K562 (cell line): ENCODE results near the gene PNPLA2. TPM values are rescaled to one million over a fixed set of nuclear protein-coding genes. Genes with fewer than 3 reads are reported as not detected.

ENCODE experiments used
- ATAC-seq: fragments of 200-7000 bp; cut with Tn5 transposase; 3 replicates; pipeline ENCODE4 v1.9.1; 2020; ENCODE audit warnings: moderate library complexity
- BruUV-seq: library from RNA; stranded (reverse); fragments of 400-500 nt; replicated peaks from 2 replicates; lab custom pipeline; 2021; lab: Mats Ljungman, UMichigan
- CTCF ChIA-PET: fragments of 300-600 bp; formaldehyde crosslinking; extraction: SDS; loops from one replicate; lab custom pipeline; 2021; ENCODE audit warnings: low intra/inter-chr PET ratio; lab: Yijun Ruan, JAX
- POLR2A ChIA-PET: fragments of 300-600, 350-650 bp; sonication (Branson Sonifier 250); formaldehyde crosslinking; extraction: SDS; loops from one replicate; lab custom pipeline; 2021; ENCODE audit warnings: antibody characterized with exemption, inconsistent platforms; lab: Yijun Ruan, JAX
- DNase-seq, 4 experiments: peaks; one replicate each; pipeline versions ENCODE4 v3.0.0 to v3.0.0-alpha.2; 2011 to 2018; ENCODE audit warnings: low spot score in 3 of 4, mixed read lengths in 3 of 4; ENCODE audit errors: extremely low read depth in 1 of 4
- FAIRE-seq: peaks from 2 replicates; lab custom pipeline; 2011; peaks lifted over from hg19 to GRCh38; lab: Jason Lieb, UNC
- H2AFZ ChIP-seq: 2 replicates; pipeline ENCODE4 v1.6.0; 2011; ENCODE audit warnings: low read depth, low read length, control low read depth, inconsistent platforms
- H3K27ac ChIP-seq: fragments of 200-600 bp; 3 replicates; pipeline ENCODE4 v1.8.0; 2011; ENCODE audit warnings: low read depth, mild to moderate bottlenecking, control low read depth, inconsistent platforms, low read length, moderate library complexity, mixed read lengths; ENCODE audit errors: extremely low read depth
- H3K27me3 ChIP-seq, 2 experiments: fragments of 300-600 bp in 1 of 2; 2 replicates in 1 of 2; 3 replicates in 1 of 2; pipeline versions ENCODE4 v1.6.0 to v1.8.0; 2011; ENCODE audit warnings: inconsistent platforms in 2 of 2, low read length in 2 of 2, mild to moderate bottlenecking in 1 of 2, mixed read lengths in 1 of 2, moderate library complexity in 1 of 2; ENCODE audit not compliant: control insufficient read depth in 2 of 2, insufficient read depth in 2 of 2
- H3K36me3 ChIP-seq: fragments of 300-600 bp; 3 replicates; pipeline ENCODE4 v1.8.0; 2011; ENCODE audit warnings: mild to moderate bottlenecking, low read length, inconsistent platforms; ENCODE audit not compliant: control insufficient read depth, insufficient read depth
- H3K4me1 ChIP-seq, 2 experiments: fragments of 200-600 bp in 1 of 2; replicated peaks in 1 of 2; 2 replicates in 1 of 2; 3 replicates in 1 of 2; pipeline versions ENCODE4 v1.5.1 to v1.8.0; 2011; ENCODE audit warnings: inconsistent platforms in 2 of 2, low read length in 2 of 2, mild to moderate bottlenecking in 1 of 2, mixed read lengths in 1 of 2, moderate library complexity in 1 of 2; ENCODE audit not compliant: control insufficient read depth in 2 of 2, insufficient read depth in 2 of 2
- H3K4me2 ChIP-seq: 2 replicates; pipeline ENCODE4 v1.6.1; 2011; ENCODE audit warnings: low read length, control low read depth, inconsistent platforms, mixed read lengths; ENCODE audit not compliant: insufficient read depth
- H3K4me3 ChIP-seq: fragments of 200-600 bp; sonication (generic), shearing (Covaris generic); 2 replicates; pipeline ENCODE4 v1.5.1; 2016; ENCODE audit warnings: control low read depth, inconsistent platforms
- H3K79me2 ChIP-seq: fragments of 200-600 bp; 3 replicates; pipeline ENCODE4 v1.8.0; 2011; ENCODE audit warnings: low read length, inconsistent platforms; ENCODE audit not compliant: control insufficient read depth, insufficient read depth
- H3K9ac ChIP-seq, 2 experiments: 2 replicates each; pipeline versions ENCODE4 v1.6.0 to v1.6.1; 2011; ENCODE audit warnings: low read depth in 2 of 2, low read length in 2 of 2, control low read depth in 1 of 2, inconsistent platforms in 1 of 2, mild to moderate bottlenecking in 1 of 2, mixed read lengths in 1 of 2; ENCODE audit not compliant: insufficient read depth in 1 of 2
- H3K9me1 ChIP-seq: one replicate; pipeline ENCODE4 v1.6.0; 2011; ENCODE audit warnings: inconsistent platforms, mild to moderate bottlenecking, low read length, moderate library complexity; ENCODE audit not compliant: control insufficient read depth, insufficient read depth
- H3K9me3 ChIP-seq: replicated peaks from 2 replicates; pipeline ENCODE4 v1.5.1; 2011; ENCODE audit warnings: low read depth, low read length, inconsistent platforms; ENCODE audit not compliant: control insufficient read depth, insufficient read depth
- H4K20me1 ChIP-seq: replicated peaks from 2 replicates; pipeline ENCODE4 v1.6.1; 2011; ENCODE audit warnings: low read length, inconsistent platforms, mixed read lengths; ENCODE audit not compliant: control insufficient read depth, insufficient read depth
- KAT2B ChIP-seq: IDR thresholded peaks from one replicate; pipeline ENCODE4 v1.6.1; 2012; ENCODE audit warnings: low read depth, mild to moderate bottlenecking, control low read depth, inconsistent platforms, low read length, moderate library complexity
- POLR3G ChIP-seq: IDR thresholded peaks from 2 replicates; pipeline ENCODE4 v1.6.1; 2011; ENCODE audit not compliant: insufficient read length, insufficient replicate concordance; ENCODE audit errors: extremely low read depth
- PRMT5 ChIP-seq: sonication (generic); formaldehyde crosslinking; IDR thresholded peaks from 2 replicates; pipeline ENCODE4 v1.5.0; 2020; ENCODE audit warnings: missing genetic modification reagents
- TCF3 ChIP-seq: sonication (generic); formaldehyde crosslinking; IDR thresholded peaks from 2 replicates; pipeline ENCODE4 v1.4.0; 2020; ENCODE audit warnings: mild to moderate bottlenecking, missing genetic modification reagents
- XRCC3 ChIP-seq: fragments of 450-650 bp; IDR thresholded peaks from 2 replicates; pipeline ENCODE4 v1.6.1; 2017; ENCODE audit warnings: mild to moderate bottlenecking, moderate library complexity
- ZC3H4 ChIP-seq: sonication (generic); formaldehyde crosslinking; IDR thresholded peaks from 2 replicates; pipeline ENCODE4 v1.9.0; 2021; ENCODE audit warnings: missing genetic modification reagents, borderline replicate concordance
- ZNF583 ChIP-seq: fragments of 250-450 bp; sonication (Bioruptor Pico); IDR thresholded peaks from 2 replicates; pipeline ENCODE4 v1.4.0; 2020
- WGBS: fragments of 100-300 bp; shearing (Covaris generic); methylation state at CpG from one replicate; pipeline ENCODE4 v1.1.6; 2016; ENCODE audit warnings: low coverage, mixed read lengths; ENCODE audit not compliant: insufficient coverage; ENCODE audit errors: missing lambda C conversion rate; 5-methylcytosine and 5-hydroxymethylcytosine counted together
- in situ Hi-C: fragments of 300-500 bp; cut with MboI; formaldehyde crosslinking; loops from 4 replicates; pipeline ENCODE4 v1.15.0; 2018; ENCODE audit warnings: inconsistent platforms, mixed read lengths
- intact Hi-C: fragments of 100-400 bp; cut with micrococcal nuclease; formaldehyde crosslinking; loops from 2 replicates; pipeline ENCODE4 v1.14.2; 2022
- polyA plus RNA-seq, 8 experiments: library from polyadenylated mRNA; depleted of rRNA in 4 of 8; stranded (reverse) in 5 of 8; unstranded in 3 of 8; fragments of >200 nt; fragmentation: Nextera tagmentation in 2 of 8; fragmentation: Illumina TruSeq in 1 of 8; extraction: Ambion mirVana in 2 of 8; extraction: Trizol in 1 of 8; gene quantifications; 2 replicates each; pipeline versions ENCODE4 v1.2.1 to v1.2.3, GENCODE V29; 2011 to 2014; ENCODE audit warnings: inconsistent platforms in 1 of 8, missing spikeins in 1 of 8
- total RNA-seq, 7 experiments: library from RNA; depleted of rRNA in 6 of 7; stranded (reverse); fragments of >200 nt in 6 of 7; fragmentation: Illumina TruSeq in 2 of 7; extraction: Trizol in 2 of 7; gene quantifications; 2 replicates each; pipeline versions ENCODE4 v1.2.1 to v1.2.3, GENCODE V29; 2011 to 2021; ENCODE audit warnings: low replicate concordance in 1 of 7
- TF ChIP-seq, protein P1 (sequence below), 2 experiments: IDR thresholded peaks; 2 replicates each; pipeline ENCODE4 v1.6.1; 2011; ENCODE audit warnings: borderline replicate concordance in 1 of 2, control low read depth in 1 of 2, low read depth in 1 of 2, low read length in 1 of 2, mild to moderate bottlenecking in 1 of 2, mixed read lengths in 1 of 2, moderate library complexity in 1 of 2; ENCODE audit not compliant: insufficient read depth in 1 of 2, insufficient read length in 1 of 2, poor library complexity in 1 of 2, severe bottlenecking in 1 of 2; ENCODE audit errors: extremely low read depth in 1 of 2
- TF ChIP-seq, protein P2 (sequence below): fragments of 450-650 bp; IDR thresholded peaks from 2 replicates; pipeline ENCODE4 v1.6.1; 2017; ENCODE audit warnings: antibody characterized with exemption, mild to moderate bottlenecking
- TF ChIP-seq, protein P3 (sequence below): sonication (generic); formaldehyde crosslinking; IDR thresholded peaks from 2 replicates; pipeline ENCODE4 v1.8.0; 2022; ENCODE audit warnings: missing genetic modification reagents, mild to moderate bottlenecking, moderate library complexity, borderline replicate concordance
- TF ChIP-seq, protein P4 (sequence below): sonication (generic); formaldehyde crosslinking; IDR thresholded peaks from 2 replicates; pipeline ENCODE4 v1.9.0; 2022; ENCODE audit warnings: mild to moderate bottlenecking, missing genetic modification reagents

PNPLA2 gene
- total and polyA plus RNA-seq, 9 of the 15 experiments (the other 6 are each of a cell fraction or from before 2014, with no cell fraction given): 0.39 to 87.1 (median 8.4) TPM

DNA sequence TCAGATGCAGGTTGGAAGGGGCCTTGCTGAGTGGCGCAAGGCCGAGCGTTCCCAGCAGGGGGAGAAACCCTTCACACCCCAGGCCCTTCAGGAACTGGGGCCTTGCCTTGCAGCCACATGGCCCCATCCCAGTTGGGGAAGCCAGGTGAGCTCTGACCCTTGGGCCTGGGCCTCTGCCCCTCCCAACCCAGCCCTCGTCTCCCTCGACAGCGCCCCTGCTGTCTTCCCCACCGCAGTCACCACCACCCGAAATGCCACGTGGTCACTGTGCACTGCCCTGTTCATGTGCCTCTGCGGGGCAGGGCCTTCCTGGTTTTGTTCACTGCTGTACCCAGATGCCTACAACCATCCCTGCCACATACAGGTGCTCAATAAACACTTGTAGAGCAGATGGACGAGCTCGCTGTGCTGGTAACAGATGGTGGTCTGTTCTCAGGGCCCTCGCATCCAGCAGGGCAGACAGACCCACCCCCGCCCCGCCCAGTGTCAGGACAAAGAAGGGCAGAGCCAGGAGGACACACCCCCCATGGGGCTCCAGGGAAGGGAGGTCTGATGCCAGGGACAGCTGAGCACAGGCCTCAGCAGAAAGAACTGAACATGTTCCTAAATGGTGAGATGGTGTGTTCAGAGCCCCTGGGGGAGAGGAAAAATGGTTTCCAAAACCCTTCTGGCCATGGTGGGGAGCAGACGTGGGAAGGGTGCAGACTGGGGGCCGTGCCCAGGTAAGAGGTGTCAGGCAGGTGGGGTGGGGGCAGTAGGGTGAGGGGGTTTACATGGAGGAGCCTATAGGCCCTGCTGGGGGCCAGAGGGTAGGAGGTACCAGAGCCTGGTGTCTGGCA is 19.9 kb downstream of the PNPLA2 start:
- H3K27me3 ChIP-seq: no peaks in the 10 kb centered on the region
- no peaks in the 10 kb centered on the region for H3K9me3 ChIP-seq
- intact Hi-C loops: no loop called here
- peaks cover 4% of the 10 kb centered on the region for H3K9me1 ChIP-seq
- peak; percentile 38 for ATAC-seq
- POLR2A ChIA-PET: interaction anchor here (0.6 to 5.2 kb wide), 4 partner anchors 11 to 24 kb away, joined by 3 to 36 read pairs (median 4); partner anchors contain the start of genes CRACR2B and PNPLA2
- 53% methylated on average over 13 of the region's 17 CpGs for WGBS
- CTCF ChIA-PET: no interaction called here
- peak overlapping the region; percentile 69 for H3K27ac ChIP-seq
- peak overlapping the region; percentile 25 to 81; a peak in 2 of 4 replicates for H3K9ac ChIP-seq
- no TSS peak for BruUV-seq
- H4K20me1 ChIP-seq: peaks cover 7% of the 10 kb centered on the region
- H2AFZ ChIP-seq: no peak overlapping the region
- peak in 2 of 4 experiments; percentile 68 to 77 for DNase-seq
- H3K4me3 ChIP-seq: no peak overlapping the region
- H3K4me1 ChIP-seq: peaks cover 31 to 82% of the 10 kb centered on the region in 2 experiments
- in situ Hi-C loops: no loop called here
- H3K4me2 ChIP-seq: no peak overlapping the region
- H3K36me3 ChIP-seq: peaks cover 65% of the 10 kb centered on the region; the same call in 2 of the 3 replicates
- peak; percentile 52 for FAIRE-seq
- H3K79me2 ChIP-seq: peaks cover 77% of the 10 kb centered on the region
- TF ChIP-seq XRCC3 (no peak), TCF3 (CRISPR knock-in tag) (0 out of 2 replicates have a peak, but pooled peaks have one; percentile 9), ZC3H4 (peak; percentile 40; the same call in 1 of the 2 replicates), POLR3G (no peak), ZNF583 (no peak), KAT2B (no peak), PRMT5 (CRISPR knock-in tag) (no peak)
- TF ChIP-seq, protein P1, sequence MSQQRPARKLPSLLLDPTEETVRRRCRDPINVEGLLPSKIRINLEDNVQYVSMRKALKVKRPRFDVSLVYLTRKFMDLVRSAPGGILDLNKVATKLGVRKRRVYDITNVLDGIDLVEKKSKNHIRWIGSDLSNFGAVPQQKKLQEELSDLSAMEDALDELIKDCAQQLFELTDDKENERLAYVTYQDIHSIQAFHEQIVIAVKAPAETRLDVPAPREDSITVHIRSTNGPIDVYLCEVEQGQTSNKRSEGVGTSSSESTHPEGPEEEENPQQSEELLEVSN (IDR thresholded peaks at IDR 0.05; ENCODE audit: borderline replicate concordance in 1 of 2, extremely low read depth in 1 of 2, insufficient read depth in 1 of 2, insufficient read length in 1 of 2, low read depth in 1 of 2, low read length in 1 of 2, poor library complexity in 1 of 2, severe bottlenecking in 1 of 2): peak; percentile 63 to 87
- TF ChIP-seq, protein P2, sequence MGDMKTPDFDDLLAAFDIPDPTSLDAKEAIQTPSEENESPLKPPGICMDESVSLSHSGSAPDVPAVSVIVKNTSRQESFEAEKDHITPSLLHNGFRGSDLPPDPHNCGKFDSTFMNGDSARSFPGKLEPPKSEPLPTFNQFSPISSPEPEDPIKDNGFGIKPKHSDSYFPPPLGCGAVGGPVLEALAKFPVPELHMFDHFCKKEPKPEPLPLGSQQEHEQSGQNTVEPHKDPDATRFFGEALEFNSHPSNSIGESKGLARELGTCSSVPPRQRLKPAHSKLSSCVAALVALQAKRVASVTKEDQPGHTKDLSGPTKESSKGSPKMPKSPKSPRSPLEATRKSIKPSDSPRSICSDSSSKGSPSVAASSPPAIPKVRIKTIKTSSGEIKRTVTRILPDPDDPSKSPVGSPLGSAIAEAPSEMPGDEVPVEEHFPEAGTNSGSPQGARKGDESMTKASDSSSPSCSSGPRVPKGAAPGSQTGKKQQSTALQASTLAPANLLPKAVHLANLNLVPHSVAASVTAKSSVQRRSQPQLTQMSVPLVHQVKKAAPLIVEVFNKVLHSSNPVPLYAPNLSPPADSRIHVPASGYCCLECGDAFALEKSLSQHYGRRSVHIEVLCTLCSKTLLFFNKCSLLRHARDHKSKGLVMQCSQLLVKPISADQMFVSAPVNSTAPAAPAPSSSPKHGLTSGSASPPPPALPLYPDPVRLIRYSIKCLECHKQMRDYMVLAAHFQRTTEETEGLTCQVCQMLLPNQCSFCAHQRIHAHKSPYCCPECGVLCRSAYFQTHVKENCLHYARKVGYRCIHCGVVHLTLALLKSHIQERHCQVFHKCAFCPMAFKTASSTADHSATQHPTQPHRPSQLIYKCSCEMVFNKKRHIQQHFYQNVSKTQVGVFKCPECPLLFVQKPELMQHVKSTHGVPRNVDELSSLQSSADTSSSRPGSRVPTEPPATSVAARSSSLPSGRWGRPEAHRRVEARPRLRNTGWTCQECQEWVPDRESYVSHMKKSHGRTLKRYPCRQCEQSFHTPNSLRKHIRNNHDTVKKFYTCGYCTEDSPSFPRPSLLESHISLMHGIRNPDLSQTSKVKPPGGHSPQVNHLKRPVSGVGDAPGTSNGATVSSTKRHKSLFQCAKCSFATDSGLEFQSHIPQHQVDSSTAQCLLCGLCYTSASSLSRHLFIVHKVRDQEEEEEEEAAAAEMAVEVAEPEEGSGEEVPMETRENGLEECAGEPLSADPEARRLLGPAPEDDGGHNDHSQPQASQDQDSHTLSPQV: peak; percentile 40; the same call in 1 of the 2 replicates
- TF ChIP-seq, protein P3, sequence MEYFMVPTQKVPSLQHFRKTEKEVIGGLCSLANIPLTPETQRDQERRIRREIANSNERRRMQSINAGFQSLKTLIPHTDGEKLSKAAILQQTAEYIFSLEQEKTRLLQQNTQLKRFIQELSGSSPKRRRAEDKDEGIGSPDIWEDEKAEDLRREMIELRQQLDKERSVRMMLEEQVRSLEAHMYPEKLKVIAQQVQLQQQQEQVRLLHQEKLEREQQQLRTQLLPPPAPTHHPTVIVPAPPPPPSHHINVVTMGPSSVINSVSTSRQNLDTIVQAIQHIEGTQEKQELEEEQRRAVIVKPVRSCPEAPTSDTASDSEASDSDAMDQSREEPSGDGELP (CRISPR knock-in tag): peak; percentile 57; the same call in 1 of the 2 replicates
- TF ChIP-seq, protein P4, sequence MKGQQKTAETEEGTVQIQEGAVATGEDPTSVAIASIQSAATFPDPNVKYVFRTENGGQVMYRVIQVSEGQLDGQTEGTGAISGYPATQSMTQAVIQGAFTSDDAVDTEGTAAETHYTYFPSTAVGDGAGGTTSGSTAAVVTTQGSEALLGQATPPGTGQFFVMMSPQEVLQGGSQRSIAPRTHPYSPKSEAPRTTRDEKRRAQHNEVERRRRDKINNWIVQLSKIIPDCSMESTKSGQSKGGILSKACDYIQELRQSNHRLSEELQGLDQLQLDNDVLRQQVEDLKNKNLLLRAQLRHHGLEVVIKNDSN (CRISPR knock-in tag): peak; percentile 77
